ENCODE results near the gene RPL35A.

RPL35A gene

DNA sequence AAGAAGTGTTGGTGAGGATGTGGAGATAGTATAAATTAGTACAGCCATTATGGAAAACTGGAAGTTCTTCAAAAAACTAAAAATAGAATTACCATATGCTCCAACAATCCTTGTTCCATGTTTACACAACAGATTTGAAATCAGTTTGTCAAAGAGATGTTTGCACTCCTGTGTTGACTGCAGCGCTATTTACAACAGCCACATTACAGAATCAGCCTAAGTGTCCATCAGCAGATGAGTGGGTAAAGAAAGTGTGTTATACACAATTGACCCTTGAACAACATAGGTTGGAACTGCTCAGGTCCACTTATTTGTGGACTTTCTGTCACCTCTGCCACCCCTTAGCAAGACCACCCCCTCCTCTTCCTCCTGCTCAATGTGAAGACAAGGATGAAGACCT lies 44.7 kb downstream of the RPL35A start:
- DNase-seq (ENCODE audit: low read depth in 2 of 3, low spot score in 1 of 3) = no peak

DNA sequence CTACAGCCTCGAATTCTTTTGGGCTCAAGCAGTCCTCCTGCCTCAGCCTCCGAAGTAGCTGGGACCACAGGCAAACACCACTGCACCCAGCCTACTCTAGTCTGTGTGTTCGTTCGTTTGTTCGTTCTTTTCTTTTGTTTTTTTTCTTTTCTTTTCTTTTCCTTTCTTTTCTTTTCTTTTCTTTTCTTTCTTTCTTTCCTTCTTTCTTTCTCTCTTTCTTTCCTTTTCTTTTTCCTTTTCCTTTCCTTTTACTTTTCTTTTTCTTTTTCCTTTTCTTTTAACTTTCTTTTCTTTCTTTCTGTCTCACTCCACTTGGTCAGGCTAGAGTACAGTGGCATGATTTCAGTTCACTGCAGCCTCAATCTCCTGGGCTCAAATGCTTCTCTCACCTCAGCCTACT lies 46.9 kb downstream of the RPL35A start:
- no peak for DNase-seq (ENCODE audit: low read depth in 2 of 3, low spot score in 1 of 3)

DNA sequence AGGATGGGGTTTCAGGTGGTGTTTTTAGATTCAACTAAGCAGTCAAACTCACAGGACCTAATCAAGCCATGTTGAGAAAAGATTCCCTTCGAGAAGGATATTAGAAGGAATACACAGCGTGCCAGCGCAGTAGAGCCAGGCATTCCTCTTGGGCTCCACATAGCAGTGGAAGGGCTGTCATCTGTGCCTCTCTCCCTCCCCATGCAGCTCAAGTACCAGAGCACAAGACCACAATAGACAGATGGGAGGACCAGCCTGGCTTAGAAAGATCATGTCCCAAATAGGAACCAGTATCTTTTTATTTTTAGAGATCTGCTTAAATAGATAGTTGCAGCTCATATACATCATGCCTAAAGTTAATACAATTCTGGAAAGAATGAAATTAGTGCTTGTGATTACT lies 47.9 kb downstream of the RPL35A start:
- no peak for DNase-seq (ENCODE audit: low read depth in 2 of 3, low spot score in 1 of 3)
